Epithelial cell of prostate (primary cell): ENCODE data around the gene GPR183.
"Not testable (repeated sequence)": the region's sequence is repeated elsewhere in the genome, so short reads cannot be mapped to it uniquely, and the experiment has no call there.

Experiments used
- DNase-seq: peaks from one replicate; pipeline ENCODE4 v3.0.0-alpha.2; 2011; ENCODE audit warnings: low read depth, low spot score
- H3K27ac ChIP-seq: fragments of 450-650 bp; 2 replicates; pipeline ENCODE4 v1.5.1; 2017; ENCODE audit warnings: mild to moderate bottlenecking

Gene GPR183

DNA sequence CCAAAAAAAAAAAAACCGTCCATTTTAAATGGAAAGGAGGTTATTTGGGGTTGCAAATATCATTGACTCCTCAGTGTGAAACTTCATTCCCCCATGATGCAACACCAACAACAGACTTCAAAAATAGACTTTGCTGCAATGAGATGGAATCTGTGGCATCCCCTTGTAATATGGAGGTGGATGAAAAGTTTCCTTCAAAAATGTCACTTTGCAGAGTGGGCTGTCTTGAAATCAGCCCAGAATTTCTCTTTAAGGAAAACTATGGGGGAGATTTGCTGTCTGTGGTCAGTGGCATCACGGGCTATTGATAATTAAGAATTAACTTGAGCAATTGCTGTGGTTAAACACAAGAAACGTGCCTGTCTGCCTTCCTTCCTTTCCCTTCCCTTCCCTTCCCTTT lies 50.5 kb downstream of the GPR183 start:
- no peak overlapping the region for H3K27ac ChIP-seq
- DNase-seq, result no peak

DNA sequence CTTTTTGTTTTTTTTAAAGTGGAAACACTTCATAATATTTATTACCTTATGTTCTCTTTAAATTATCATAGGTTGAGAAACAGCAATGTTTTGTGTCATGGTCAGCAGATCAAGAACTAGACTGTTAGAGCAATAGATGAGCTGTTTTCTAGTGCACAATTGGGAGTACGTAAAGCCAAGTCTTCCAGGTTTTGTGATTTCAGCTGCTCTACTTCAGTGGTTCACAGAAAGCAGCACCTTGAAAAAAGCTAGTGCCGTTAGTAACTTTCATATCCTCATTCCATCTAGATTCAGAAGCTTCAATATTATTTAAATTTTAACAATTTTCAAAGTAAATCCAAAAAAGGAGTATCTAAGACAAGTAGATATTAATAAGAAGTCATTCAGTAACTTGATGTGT lies 50.9 kb downstream of the GPR183 start:
- DNase-seq, result no peak
- no peak overlapping the region for H3K27ac ChIP-seq

DNA sequence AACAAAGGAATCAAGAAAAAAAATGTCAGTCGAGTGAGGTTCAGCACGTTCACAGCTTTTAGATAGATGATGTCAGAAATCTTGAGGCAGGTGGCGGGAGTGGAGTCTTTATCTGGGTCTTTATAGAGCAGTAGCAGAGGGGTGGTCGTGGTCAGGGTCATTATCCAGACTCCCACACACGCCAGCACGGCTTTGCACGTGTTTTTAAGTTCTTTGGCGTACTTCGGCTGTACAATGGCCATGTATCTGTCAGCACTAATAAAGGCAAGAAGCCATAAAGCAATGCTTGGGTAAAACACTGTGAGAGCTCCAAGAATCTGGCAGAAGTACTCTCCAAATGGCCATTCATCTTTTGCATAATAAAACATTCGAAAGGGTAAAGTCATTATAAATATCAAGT lies 51.9 kb downstream of the GPR183 start:
- no peak for DNase-seq
- no peak overlapping the region for H3K27ac ChIP-seq

DNA sequence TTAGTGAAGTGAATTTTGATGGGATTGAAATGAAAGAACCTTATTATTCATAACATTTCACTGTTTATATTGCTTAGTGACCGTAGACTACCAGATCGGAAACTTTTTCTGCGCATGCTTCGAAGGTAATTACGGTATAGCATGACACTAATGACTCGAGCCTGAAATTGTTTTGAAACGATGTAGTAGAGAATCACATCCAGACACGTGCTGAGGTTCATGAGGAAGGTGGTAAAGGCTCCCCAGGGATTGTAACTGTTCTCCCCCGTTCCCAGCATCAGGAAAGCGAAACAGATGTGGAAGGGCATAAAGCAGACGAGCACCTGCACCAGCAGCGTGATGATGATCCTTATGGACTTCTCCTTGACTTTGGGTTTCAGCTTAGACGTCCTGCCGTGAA lies 52.4 kb downstream of the GPR183 start:
- no peak for DNase-seq
- H3K27ac ChIP-seq, result no peak overlapping the region

DNA sequence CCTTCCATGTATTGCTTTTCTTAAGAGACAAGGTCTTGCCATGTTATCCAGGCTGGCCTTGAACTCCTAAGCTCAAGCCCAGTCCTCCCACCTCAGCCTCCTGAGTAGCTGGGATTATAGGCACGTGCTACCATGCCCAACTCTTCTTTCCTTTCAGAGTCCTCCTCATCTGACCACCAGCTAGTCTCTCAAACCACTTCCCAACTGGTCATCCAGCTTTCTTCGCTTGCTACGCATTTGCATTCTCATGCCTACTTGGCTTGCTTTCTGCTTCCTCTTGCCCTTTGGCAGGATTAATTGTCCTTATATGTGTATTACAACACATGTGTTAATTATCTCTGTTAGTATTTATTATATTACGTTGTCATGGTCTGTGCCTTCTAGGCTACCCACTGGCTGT lies 55.3 kb downstream of the GPR183 start:
- no peak overlapping the region for H3K27ac ChIP-seq
- no peak for DNase-seq

DNA sequence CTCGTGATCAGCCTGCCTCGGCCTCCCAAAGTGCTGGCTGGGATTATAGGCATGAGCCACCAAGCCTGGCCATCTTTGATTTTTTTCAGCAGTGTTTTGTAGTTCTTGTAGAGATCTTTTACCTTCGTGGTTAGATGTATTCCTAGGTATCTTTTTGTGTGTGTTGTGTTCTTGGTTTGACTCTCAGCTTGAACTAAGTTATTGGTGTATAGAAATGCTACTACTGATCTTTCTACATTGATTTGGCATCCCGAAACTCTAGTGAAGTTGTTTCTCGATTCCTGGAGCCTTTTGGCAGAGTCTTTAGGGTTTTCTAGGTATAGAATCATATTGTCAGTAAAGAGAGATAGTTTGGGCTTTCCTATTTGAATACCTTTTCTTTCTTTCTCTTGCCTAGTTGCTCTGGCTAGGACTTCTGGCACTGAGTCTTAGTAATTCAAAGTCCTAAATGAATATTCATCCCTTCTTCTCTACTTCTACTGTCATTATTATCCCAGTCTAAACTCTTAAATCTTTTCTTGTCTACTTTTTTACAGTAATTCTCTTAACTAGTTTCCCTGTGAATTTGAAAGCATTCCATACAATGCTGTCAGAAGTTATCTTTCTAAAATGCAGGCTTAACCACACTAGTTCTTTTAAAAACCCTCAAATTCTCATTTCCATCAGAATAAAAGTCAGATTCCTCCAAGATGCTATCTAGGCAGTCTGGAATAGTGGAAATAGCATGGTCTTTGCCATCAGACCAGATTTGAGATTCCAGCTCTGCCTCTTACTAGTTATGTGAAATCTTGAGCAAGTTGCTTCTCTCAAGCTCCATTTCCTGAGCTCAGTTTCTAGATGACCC lies 56.0 kb downstream of the GPR183 start:
- H3K27ac ChIP-seq, result no peak overlapping the region
- DNase-seq, result no peak

DNA sequence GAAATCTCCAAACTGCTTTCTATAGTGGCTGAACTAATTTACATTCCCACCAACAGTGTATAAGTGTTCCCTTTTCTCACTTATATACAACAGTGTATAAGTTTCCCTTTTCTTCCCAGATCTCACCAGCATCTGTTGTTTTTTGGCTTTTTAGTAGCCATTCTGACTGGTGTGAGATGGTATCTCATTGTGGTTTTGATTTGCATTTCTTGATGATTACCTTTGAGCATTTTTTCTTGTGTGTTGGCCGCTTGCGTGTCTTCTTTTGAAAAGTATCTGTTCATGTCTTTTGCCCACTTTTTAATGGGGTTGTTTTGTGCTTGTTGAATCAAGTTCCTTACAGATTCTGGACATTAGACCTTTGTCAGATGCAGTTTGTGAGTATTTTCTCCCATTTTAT lies 57.6 kb downstream of the GPR183 start:
- not testable (repeated sequence) for H3K27ac ChIP-seq, DNase-seq

DNA sequence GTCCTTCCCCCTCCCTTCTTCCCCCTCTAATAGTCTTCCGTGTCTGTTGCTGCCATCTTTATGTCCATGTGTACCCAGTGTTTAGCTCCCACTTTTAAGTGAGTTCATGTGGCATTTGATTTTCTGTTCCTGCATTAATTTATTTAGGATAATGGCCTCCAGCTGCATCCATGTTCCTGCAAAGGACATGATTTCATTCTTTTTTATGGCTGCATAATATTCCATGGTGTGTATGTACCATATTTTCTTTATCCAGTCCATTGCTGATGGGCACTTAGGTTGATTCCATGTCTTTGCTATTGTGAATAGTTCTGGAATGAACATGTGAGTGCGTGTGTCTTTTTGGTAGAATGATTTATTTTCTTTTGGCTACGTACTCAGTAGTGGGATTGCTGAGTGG lies 58.0 kb downstream of the GPR183 start:
- not testable (repeated sequence) for H3K27ac ChIP-seq, DNase-seq

DNA sequence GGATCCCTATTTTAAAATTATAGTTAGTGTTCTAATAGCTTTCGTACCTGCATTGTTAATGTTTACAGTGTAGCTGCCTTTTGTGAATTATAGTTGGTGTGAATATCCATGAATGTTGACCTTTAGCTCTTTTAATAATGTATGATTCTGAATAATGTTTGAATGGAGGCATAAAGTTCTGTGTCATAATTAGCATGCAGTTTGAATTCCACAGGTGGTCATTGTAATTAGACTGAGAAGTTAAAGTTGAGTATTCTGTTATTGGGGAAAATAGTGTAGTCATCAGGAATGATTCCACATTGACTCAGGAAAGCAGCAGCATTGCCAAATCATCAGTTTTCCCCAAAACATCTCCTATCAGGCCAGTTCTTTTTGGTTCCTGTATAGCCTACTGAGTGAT lies 61.1 kb downstream of the GPR183 start:
- no peak overlapping the region for H3K27ac ChIP-seq
- no peak for DNase-seq
